Left lung (tissue), 10 donors: ENCODE measurements around the gene RHCE. TPM values are rescaled to one million over a fixed set of nuclear protein-coding genes. Genes with fewer than 3 reads are reported as not detected.
A peak's percentile ranks its signal among the peaks of the same experiment; 100 is the strongest.

ENCODE experiments used
- ATAC-seq: fragments of 200-7000 bp; cut with Tn5 transposase; one replicate; pipeline ENCODE4 v1.9.1; 2020; ENCODE audit warnings: moderate library complexity
- DNase-seq, 4 donors: peaks; one replicate each; pipeline ENCODE4 v3.0.0-alpha.2; 2013 to 2020
- H3K27ac ChIP-seq, 2 donors: fragments of 200-600 bp; sonication (generic) in 1 of 2; one replicate each; pipeline versions ENCODE4 v1.5.0 to v1.8.0; 2020 to 2021
- H3K27me3 ChIP-seq, 2 donors: fragments of 200-600 bp; sonication (generic) in 1 of 2; one replicate each; pipeline versions ENCODE4 v1.5.0 to v1.8.0; 2020 to 2021
- H3K36me3 ChIP-seq, 2 donors: fragments of 200-600 bp; sonication (generic) in 1 of 2; one replicate each; pipeline versions ENCODE4 v1.5.0 to v1.8.0; 2020 to 2021
- H3K4me1 ChIP-seq, 2 donors: fragments of 200-600 bp; one replicate each; pipeline ENCODE4 v1.8.0; 2021
- H3K4me3 ChIP-seq, 2 donors: fragments of 200-600 bp; sonication (generic) in 1 of 2; one replicate each; pipeline versions ENCODE4 v1.5.0 to v1.8.0; 2020 to 2021; ENCODE audit warnings: mild to moderate bottlenecking in 1 of 2
- H3K9me3 ChIP-seq, 2 donors: fragments of 200-600 bp; sonication (generic) in 1 of 2; one replicate each; pipeline versions ENCODE4 v1.5.0 to v1.8.0; 2020 to 2021
- intact Hi-C, 2 donors: fragments of 100-400 bp; cut with DNase I; formaldehyde crosslinking; loops; one replicate each; pipeline versions ENCODE4 v1.11.2 to v1.14.2; 2022
- polyA plus RNA-seq, 6 donors: library from polyadenylated mRNA; unstranded; fragments of 120-200 nt; gene quantifications; one replicate each; pipeline ENCODE4 v1.2.1, GENCODE V29; 2013; ENCODE audit not compliant: insufficient read length in 6 of 6
- total RNA-seq, 2 donors: library from RNA; stranded (reverse); fragmentation: NEBNext Ultra II Directional; extraction: Animal tissue kit (Norgen Biotek cat#: 25700); gene quantifications; one replicate each; pipeline ENCODE4 v1.2.1, GENCODE V29; 2021
- TF ChIP-seq, protein P1 (sequence below), 2 donors: fragments of 200-600 bp; sonication (generic) in 1 of 2; IDR thresholded peaks; one replicate each; pipeline versions ENCODE4 v1.5.0 to v1.8.0; 2021; ENCODE audit warnings: antibody characterized with exemption in 2 of 2
- donor health status: DM: no; HTN: yes; CAD: no.
- donor health status: DM: no; HTN: no; CAD: no.

Gene RHCE
- total and polyA plus RNA-seq, 8 donors: 0.64 to 2.2 (median 1.4) TPM; not detected in 1

DNA sequence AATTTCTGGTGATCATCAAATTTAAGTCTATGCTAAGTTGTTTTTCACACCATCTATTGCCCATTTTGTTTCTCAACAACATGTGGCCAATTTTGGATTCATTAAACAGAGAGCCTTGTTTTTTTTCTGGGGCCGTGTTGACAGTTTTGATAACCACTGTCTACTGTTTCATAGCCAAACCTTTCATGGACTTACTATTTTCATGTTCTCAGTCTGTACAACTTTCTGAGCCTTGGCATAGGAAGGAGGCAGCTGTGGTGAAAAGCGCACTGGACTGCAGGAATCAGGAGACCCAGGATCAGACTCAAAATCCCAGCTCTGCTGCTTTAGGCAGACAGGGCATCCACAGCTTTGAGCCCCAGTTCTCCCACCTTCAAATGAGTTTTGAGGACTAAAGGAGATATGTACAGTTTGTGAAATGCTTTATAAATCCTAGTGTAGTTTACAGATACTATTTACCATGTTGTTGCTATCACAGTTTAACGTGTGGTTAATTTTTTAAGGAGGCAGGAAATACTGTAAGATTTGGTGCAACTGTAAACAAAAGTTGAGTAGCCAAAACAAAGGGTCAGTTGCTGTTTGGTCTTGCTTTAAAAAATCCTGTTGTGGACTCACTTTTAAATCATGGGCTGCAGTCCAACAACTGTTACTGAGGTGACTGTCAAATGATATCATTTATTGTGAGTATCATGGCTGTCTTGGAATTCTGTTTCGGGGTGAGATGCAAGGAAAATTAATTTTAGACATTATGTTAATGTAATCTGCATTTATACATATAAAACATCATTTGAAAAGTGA lies 13.0 kb upstream of the RHCE start:
- DNase-seq (no peak), ATAC-seq (no peak)
- TF ChIP-seq, protein P1, sequence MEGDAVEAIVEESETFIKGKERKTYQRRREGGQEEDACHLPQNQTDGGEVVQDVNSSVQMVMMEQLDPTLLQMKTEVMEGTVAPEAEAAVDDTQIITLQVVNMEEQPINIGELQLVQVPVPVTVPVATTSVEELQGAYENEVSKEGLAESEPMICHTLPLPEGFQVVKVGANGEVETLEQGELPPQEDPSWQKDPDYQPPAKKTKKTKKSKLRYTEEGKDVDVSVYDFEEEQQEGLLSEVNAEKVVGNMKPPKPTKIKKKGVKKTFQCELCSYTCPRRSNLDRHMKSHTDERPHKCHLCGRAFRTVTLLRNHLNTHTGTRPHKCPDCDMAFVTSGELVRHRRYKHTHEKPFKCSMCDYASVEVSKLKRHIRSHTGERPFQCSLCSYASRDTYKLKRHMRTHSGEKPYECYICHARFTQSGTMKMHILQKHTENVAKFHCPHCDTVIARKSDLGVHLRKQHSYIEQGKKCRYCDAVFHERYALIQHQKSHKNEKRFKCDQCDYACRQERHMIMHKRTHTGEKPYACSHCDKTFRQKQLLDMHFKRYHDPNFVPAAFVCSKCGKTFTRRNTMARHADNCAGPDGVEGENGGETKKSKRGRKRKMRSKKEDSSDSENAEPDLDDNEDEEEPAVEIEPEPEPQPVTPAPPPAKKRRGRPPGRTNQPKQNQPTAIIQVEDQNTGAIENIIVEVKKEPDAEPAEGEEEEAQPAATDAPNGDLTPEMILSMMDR (IDR thresholded peaks at IDR 0.05): no peak
- Histone ChIP-seq H3K9me3 (no peaks in the 10 kb centered on the region), H3K4me1 (peaks cover 23 to 59% of the 10 kb centered on the region in 2 donors), H3K27ac (no peak overlapping the region), H3K4me3 (no peak overlapping the region), H3K27me3 (no peaks in the 10 kb centered on the region), H3K36me3 (no peaks in the 10 kb centered on the region)
- intact Hi-C loops: no loop called here

- H3K27ac ChIP-seq: no peak overlapping the region
Measured at GRCh38 chr1:25432749-25433388, 12.2 kb upstream of the RHCE start.

GRCh38 chr1:25431955-25432719 lies 11.5 kb upstream of the RHCE start:
- DNase-seq (no peak), ATAC-seq (no peak)
- TF ChIP-seq, protein P1 (IDR thresholded peaks at IDR 0.05): no peak
- Histone ChIP-seq H3K4me3 (peak overlapping the region; percentile 84 to 89), H3K9me3 (no peaks in the 10 kb centered on the region), H3K27ac (peak overlapping the region; percentile 60 to 94), H3K27me3 (no peaks in the 10 kb centered on the region), H3K36me3 (no peaks in the 10 kb centered on the region), H3K4me1 (peaks cover 23 to 59% of the 10 kb centered on the region in 2 donors)
- intact Hi-C loops: no loop called here

More at GRCh38 chr1:25432749-25433388, 12.2 kb upstream of the RHCE start:
- Histone ChIP-seq H3K4me3 (peak overlapping the region in 1 of 2 donors; percentile 84), H3K9me3 (no peaks in the 10 kb centered on the region), H3K4me1 (peaks cover 23 to 59% of the 10 kb centered on the region in 2 donors), H3K36me3 (no peaks in the 10 kb centered on the region), H3K27me3 (no peaks in the 10 kb centered on the region)
- ATAC-seq: no peak
- DNase-seq: no peak
- intact Hi-C loops: no loop called here
- TF ChIP-seq, protein P1 (IDR thresholded peaks at IDR 0.05): no peak

GRCh38 chr1:25430967-25431881 lies 10.6 kb upstream of the RHCE start:
- Histone ChIP-seq H3K9me3 (no peaks in the 10 kb centered on the region), H3K36me3 (no peaks in the 10 kb centered on the region), H3K27ac (peak overlapping the region; percentile 80 to 94), H3K27me3 (no peaks in the 10 kb centered on the region), H3K4me1 (peaks cover 22 to 55% of the 10 kb centered on the region in 2 donors), H3K4me3 (peak overlapping the region; percentile 84 to 89)
- peak in 3 of 4 donors; percentile 21 to 94 (median 33) for DNase-seq
- peak; percentile 3 for ATAC-seq
- intact Hi-C loops: no loop called here
- TF ChIP-seq, protein P1 (IDR thresholded peaks at IDR 0.05): no peak
